Aorta (tissue), 5 donors: ENCODE data around the gene TMSB10. TPM values are rescaled to one million over a fixed set of nuclear protein-coding genes. Genes with fewer than 3 reads are reported as not detected.

Experiments
- ATAC-seq: fragments of 200-7000 bp; cut with Tn5 transposase; one replicate; pipeline ENCODE4 v1.9.1; 2022; ENCODE audit warnings: moderate library complexity; ENCODE audit not compliant: low FRiP score
- DNase-seq, 2 donors: peaks; one replicate each; pipeline ENCODE4 v3.0.0-alpha.2; 2020
- H3K27ac ChIP-seq, 2 donors: one replicate each; pipeline ENCODE4 v1.5.1; 2013; ENCODE audit warnings: low read length in 2 of 2, mild to moderate bottlenecking in 2 of 2, moderate library complexity in 2 of 2, control low read depth in 1 of 2, inconsistent platforms in 1 of 2, low read depth in 1 of 2
- H3K27me3 ChIP-seq, 2 donors: one replicate each; pipeline ENCODE4 v1.6.1; 2013; ENCODE audit warnings: control low read depth in 1 of 2, low read length in 1 of 2, mild to moderate bottlenecking in 1 of 2, moderate library complexity in 1 of 2; ENCODE audit not compliant: insufficient read depth in 2 of 2, control insufficient read depth in 1 of 2
- H3K36me3 ChIP-seq, 2 donors: one replicate each; pipeline ENCODE4 v1.6.1; 2013; ENCODE audit warnings: control low read depth in 1 of 2, low read length in 1 of 2, mild to moderate bottlenecking in 1 of 2; ENCODE audit not compliant: insufficient read depth in 2 of 2, control insufficient read depth in 1 of 2
- H3K4me1 ChIP-seq, 2 donors: one replicate each; pipeline ENCODE4 v1.6.1; 2013; ENCODE audit warnings: low read length in 2 of 2, control low read depth in 1 of 2, mild to moderate bottlenecking in 1 of 2, moderate library complexity in 1 of 2; ENCODE audit not compliant: insufficient read depth in 2 of 2, control insufficient read depth in 1 of 2
- H3K4me3 ChIP-seq, 2 donors: one replicate each; pipeline ENCODE4 v1.5.1; 2013; ENCODE audit warnings: low read length in 2 of 2, control low read depth in 1 of 2, mild to moderate bottlenecking in 1 of 2
- H3K9me3 ChIP-seq: one replicate; pipeline ENCODE4 v1.6.1; 2013; ENCODE audit warnings: mild to moderate bottlenecking, low read length; ENCODE audit not compliant: control insufficient read depth
- WGBS, 2 donors: extraction: QIAGEN DNeasy Blood & Tissue Kit; methylation state at CpG; one replicate each; pipeline ENCODE4 v1.1.7; 2013; 5-methylcytosine and 5-hydroxymethylcytosine counted together
- intact Hi-C, 2 donors: fragments of 100-400 bp; cut with DNase I; formaldehyde crosslinking; loops; one replicate each; pipeline versions ENCODE4 v1.14.2 to v1.15.0; 2022
- polyA plus RNA-seq, 2 donors: library from polyadenylated mRNA; stranded (reverse); fragments of 200-250 nt; gene quantifications; one replicate each; pipeline ENCODE4 v1.2.3, GENCODE V29; 2013
- total RNA-seq, 2 donors: library from RNA; stranded (reverse); fragmentation: NEBNext Ultra II Directional; extraction: Animal tissue kit (Norgen Biotek cat#: 25700); gene quantifications; one replicate each; pipeline ENCODE4 v1.2.1, GENCODE V29; 2021
- donor health status: healthy with polysubstance abuse.
- donor health status: Bipolar disorder and iron deficiency.
- donor health status: DM: no; HTN: no; CAD: no.
- donor health status: DM: no; HTN: no; CAD: no.
- donor health status: DM: yes; HTN: yes; CAD: no.

Gene TMSB10
- total and polyA plus RNA-seq, 4 donors: 876 to 2,217 (median 1,272) TPM

DNA sequence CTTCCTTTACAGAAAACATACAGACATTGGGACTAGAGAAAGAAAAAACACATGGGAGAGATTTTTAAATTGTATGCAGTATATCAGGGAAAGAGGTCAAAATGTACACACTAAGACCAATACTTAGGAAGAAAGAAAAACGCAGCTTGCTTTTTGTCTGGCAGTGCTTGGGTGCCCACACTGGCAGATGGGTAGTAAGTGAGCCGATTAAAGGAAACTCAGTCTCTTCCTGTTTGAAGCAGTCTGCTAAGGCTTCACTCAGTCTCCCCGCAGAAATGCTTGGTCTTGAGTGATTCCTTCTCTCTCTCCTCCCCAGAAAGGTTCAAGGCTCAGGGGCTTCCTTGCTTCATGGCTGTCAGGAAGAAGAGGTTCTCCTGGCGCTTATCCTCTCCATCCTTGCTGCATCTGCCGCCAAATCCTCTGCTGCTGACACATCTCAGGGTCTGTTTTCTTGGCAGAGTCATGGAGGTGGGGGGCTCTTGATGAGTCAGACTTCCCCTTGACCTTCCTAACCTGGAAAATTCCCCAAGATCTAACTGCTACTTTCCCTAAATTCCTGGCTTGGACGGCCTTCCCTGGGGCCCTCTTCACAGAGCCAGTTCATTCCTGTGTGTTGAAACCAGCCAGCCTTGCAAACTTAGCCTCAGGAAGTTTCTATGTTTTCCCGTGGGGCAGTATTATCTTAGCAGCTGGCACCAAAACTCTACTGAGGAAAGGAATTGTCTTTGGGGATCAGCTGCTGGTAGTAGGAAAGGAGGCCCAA is 10.5 kb upstream of the TMSB10 start:
- no peak overlapping the region for H3K4me3 ChIP-seq
- H3K27me3 ChIP-seq: no peaks in the 10 kb centered on the region
- H3K9me3 ChIP-seq: no peaks in the 10 kb centered on the region
- ATAC-seq (no peak), DNase-seq (no peak)
- no peaks in the 10 kb centered on the region for H3K36me3 ChIP-seq
- no peaks in the 10 kb centered on the region for H3K4me1 ChIP-seq
- H3K27ac ChIP-seq: no peak overlapping the region
- intact Hi-C loops: no loop called here
- WGBS, 2 donors: 54 to 56% methylated on average over 7 of the region's 7 CpGs

DNA sequence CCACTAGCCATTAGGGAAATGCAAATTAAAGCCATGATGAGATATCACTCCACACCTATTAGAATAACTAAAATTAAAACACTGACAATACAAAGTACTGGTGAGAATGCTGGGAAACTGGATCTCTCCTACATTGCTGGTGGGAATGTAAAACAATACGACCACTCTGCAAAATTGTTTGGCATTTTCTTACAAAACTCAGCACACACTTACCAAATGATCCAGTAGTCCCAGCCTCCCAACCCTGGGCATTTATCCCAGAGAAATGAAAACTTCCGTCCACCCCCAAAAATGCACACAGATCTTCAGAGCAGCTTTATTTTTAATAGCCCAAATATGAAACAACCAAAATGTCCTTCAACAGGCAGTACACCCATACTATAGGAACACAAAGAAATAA is 8.9 kb upstream of the TMSB10 start:
- Histone ChIP-seq H3K4me3 (no peak overlapping the region), H3K4me1 (no peaks in the 10 kb centered on the region), H3K27me3 (no peaks in the 10 kb centered on the region), H3K27ac (no peak overlapping the region), H3K9me3 (no peaks in the 10 kb centered on the region), H3K36me3 (no peaks in the 10 kb centered on the region)
- 45 to 58% methylated on average over 2 of the region's 2 CpGs for WGBS, 2 donors
- intact Hi-C loops: no loop called here
- DNase-seq (no peak), ATAC-seq (no peak)

DNA sequence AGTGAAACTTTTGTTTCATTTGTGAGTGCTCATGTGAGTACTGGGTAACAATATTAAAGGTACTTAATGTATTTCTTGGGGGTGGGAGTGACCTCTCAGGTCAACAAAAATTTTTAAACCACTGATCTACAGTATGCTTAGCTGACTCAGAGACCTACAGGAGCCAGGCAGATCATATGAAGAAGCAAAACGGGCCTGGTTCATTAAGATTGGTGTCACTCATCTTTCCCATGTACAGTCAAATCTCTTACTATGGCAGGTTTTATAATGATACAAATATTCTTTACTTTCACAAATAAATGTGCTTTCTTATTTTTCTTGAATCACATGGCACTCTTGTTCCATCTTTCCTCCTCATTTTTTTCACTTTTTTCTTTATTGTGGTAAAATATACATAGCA is 7.7 kb upstream of the TMSB10 start:
- H3K27ac ChIP-seq: no peak overlapping the region
- H3K36me3 ChIP-seq: no peaks in the 10 kb centered on the region
- no peaks in the 10 kb centered on the region for H3K27me3 ChIP-seq
- DNase-seq: no peak
- H3K9me3 ChIP-seq: no peaks in the 10 kb centered on the region
- intact Hi-C loops: no loop called here
- no peak overlapping the region for H3K4me3 ChIP-seq
- no peaks in the 10 kb centered on the region for H3K4me1 ChIP-seq
- no peak for ATAC-seq
- 84 to 86% methylated on average over 1 of the region's 1 CpG for WGBS, 2 donors

DNA sequence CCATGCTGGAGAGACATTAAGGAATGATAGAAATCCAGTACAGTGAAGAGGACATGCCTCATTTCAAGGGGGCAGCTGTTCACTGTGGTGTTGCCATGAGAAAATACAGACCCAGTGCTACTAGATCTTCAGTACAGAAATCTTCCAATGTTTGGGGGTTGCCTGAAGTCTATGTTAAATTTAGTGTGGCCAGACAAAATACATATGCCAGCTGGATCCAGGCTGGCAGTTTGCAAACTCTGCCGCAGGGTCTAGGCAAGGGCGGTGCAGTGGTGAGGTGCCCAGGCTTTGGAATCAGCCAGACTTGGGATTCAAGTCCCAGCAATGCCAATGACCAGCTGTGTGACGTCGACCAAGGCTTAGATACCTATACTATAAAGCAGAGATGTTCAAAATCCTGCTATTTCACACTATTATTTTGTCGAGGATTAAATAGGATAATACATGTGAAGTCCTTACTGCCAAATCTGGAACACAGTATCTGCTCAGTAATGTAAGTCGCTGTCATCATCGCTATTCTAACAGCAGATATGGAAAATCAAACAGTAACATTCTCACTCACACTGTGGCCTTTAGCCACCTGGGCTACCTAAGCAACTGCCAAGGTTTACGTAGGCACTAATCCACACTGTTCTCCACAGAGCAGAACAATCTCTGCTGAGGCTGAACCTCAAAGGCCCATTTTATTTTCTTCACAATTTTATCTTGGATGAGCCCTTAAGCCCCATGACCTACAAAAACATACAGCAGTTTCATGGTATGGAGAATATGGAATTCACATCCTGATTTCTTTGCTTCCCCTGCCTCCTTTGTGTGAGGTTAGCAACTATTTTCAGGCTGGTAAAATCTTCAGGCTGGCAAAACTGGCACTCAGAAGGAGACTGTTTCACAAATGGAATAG is 5.9 kb upstream of the TMSB10 start:
- H3K4me1 ChIP-seq: no peaks in the 10 kb centered on the region
- no peaks in the 10 kb centered on the region for H3K36me3 ChIP-seq
- ATAC-seq (no peak), DNase-seq (no peak)
- intact Hi-C loops: no loop called here
- no peak overlapping the region for H3K4me3 ChIP-seq
- no peaks in the 10 kb centered on the region for H3K27me3 ChIP-seq
- H3K27ac ChIP-seq: no peak overlapping the region
- 68 to 83% methylated on average over 8 of the region's 8 CpGs for WGBS, 2 donors
- no peaks in the 10 kb centered on the region for H3K9me3 ChIP-seq

DNA sequence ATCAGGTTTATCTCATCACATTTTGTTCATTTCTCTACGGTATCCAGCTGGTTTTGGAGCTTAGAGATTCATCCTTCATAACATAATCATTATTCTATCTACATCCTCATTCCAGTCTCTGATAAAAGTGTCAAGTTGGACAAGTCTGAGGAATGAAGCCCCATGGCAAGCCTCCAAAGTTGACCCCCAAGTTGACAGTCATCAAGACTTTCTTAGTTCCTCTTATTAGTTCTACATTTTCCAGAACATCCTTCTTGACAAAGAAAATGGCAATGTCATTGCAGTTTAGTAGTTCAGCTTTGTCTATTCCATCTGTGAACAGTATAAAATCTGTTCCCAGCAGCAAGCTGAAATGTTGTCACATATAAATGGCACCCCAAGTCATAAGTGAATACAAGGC is 4.5 kb upstream of the TMSB10 start:
- Histone ChIP-seq H3K27ac (no peak overlapping the region), H3K36me3 (no peaks in the 10 kb centered on the region), H3K4me1 (no peaks in the 10 kb centered on the region), H3K9me3 (no peaks in the 10 kb centered on the region), H3K4me3 (no peak overlapping the region), H3K27me3 (peaks cover 0 to 1% of the 10 kb centered on the region in 2 donors)
- intact Hi-C loops: no loop called here
- peak in 1 of 2 donors; percentile 63 for DNase-seq
- ATAC-seq: no peak
- 85 to 94% methylated on average over 1 of the region's 1 CpG for WGBS, 2 donors

DNA sequence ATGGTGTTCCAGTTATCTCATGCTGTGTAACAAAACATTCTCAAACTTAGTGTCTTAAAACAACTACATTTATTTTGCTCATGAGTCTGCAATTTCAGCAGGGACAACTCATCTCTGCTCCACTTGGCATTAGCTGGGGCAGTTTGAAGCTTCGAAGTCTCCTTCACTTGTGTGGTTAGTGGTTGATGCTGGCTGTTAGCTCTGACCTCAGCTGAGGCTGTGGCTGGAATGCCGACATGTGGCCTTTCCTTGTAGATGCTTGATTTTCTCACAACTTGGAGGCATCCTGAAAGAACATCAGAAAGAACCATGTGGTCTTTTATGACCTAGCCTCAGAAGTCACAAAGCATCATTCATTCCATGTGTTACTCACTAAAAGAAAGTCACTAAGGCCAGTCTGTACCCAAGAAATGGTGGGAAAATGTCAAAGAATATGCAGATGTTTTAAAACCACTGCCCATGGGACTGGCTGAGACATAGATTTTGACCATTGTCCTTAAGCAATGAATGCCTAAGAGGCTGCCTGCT is 3.8 kb upstream of the TMSB10 start:
- ATAC-seq: no peak
- H3K4me1 ChIP-seq: no peaks in the 10 kb centered on the region
- 87 to 90% methylated on average over 2 of the region's 2 CpGs for WGBS, 2 donors
- H3K36me3 ChIP-seq: no peaks in the 10 kb centered on the region
- no peak for DNase-seq
- H3K9me3 ChIP-seq: no peaks in the 10 kb centered on the region
- no peak overlapping the region for H3K4me3 ChIP-seq
- intact Hi-C loops: no loop called here
- no peak overlapping the region for H3K27ac ChIP-seq
- H3K27me3 ChIP-seq: peaks cover 0 to 1% of the 10 kb centered on the region in 2 donors

DNA sequence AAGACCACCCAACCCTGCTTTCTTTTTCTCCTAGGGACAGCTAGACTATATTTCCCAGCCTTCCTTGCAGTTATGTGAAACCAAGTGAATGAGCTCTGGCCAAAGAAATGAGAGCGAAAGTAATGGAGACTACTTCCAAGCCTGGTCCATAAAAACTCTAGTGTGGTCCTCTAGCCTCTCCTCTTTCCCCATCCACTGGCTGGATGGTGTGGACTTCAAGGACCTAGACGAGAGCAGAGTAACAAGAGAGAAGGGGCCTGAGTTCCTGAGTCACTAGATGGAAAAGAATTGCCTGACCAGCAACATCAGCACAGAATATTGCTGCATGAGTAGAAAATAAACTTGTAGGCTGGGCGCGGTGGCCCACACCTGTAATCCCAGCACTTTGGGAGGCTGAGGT is 2.9 kb upstream of the TMSB10 start:
- H3K27me3 ChIP-seq: peaks cover 0 to 1% of the 10 kb centered on the region in 2 donors
- ATAC-seq (no peak), DNase-seq (no peak)
- no peaks in the 10 kb centered on the region for H3K36me3 ChIP-seq
- 97 to 98% methylated on average over 4 of the region's 4 CpGs for WGBS, 2 donors
- no peak overlapping the region for H3K27ac ChIP-seq
- H3K4me1 ChIP-seq: no peaks in the 10 kb centered on the region
- no peaks in the 10 kb centered on the region for H3K9me3 ChIP-seq
- intact Hi-C loops: no loop called here
- no peak overlapping the region for H3K4me3 ChIP-seq

DNA sequence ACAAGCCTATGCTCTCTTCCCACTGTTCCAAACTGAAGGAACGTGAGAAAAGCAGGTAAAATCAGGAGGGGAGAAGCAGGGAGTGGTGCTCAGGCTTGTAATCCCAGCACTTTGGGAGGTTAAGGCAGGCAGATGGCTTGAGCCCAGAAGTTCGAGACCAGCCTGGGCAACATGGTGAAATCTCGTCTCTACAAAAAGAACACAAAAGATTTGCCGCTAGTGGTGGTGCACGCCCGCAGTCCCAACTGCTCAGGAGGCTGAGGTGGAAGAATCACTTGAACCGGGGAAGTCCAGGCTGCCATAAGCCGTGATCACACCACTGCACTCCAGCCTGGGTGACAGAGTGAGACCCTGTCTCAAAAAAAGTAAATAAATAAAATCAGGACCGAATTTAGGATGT is 1.3 kb upstream of the TMSB10 start:
- no peaks in the 10 kb centered on the region for H3K9me3 ChIP-seq
- H3K27me3 ChIP-seq: peaks cover 0 to 1% of the 10 kb centered on the region in 2 donors
- no peak overlapping the region for H3K4me3 ChIP-seq
- no peak for ATAC-seq
- WGBS, 2 donors: 76 to 77% methylated on average over 9 of the region's 9 CpGs
- no peaks in the 10 kb centered on the region for H3K36me3 ChIP-seq
- intact Hi-C loops: no loop called here
- H3K27ac ChIP-seq: no peak overlapping the region
- no peaks in the 10 kb centered on the region for H3K4me1 ChIP-seq
- DNase-seq: no peak
